Hindlimb muscle (tissue), 1 donor: ENCODE measurements around the gene SMCO1. TPM values are rescaled to one million over a fixed set of nuclear protein-coding genes. Genes with fewer than 3 reads are reported as not detected.
"Not testable (repeated sequence)": the region's sequence is repeated elsewhere in the genome, so short reads cannot be mapped to it uniquely, and the experiment has no call there.

Experiments
- DNase-seq: peaks from one replicate; pipeline ENCODE4 v3.0.0-alpha.2; 2013
- polyA plus RNA-seq: library from polyadenylated mRNA; unstranded; fragments of 120-200 nt; gene quantifications from one replicate; pipeline ENCODE4 v1.2.1, GENCODE V29; 2013; ENCODE audit not compliant: insufficient read length

The SMCO1 gene
- polyA plus RNA-seq, 1 donor = 1.5 TPM

- DNase-seq = no peak
These were observed 28.9 kb downstream of the SMCO1 start for GRCh38 chr3:196486263-196486662.

GRCh38 chr3:196477678-196478077 lies 37.5 kb downstream of the SMCO1 start:
- DNase-seq = no peak

- no peak for DNase-seq
These were observed 42.9 kb downstream of the SMCO1 start for GRCh38 chr3:196472286-196472685.

GRCh38 chr3:196471551-196471950 lies 43.6 kb downstream of the SMCO1 start:
- no peak for DNase-seq

- not testable (repeated sequence) for DNase-seq
These were observed 45.0 kb downstream of the SMCO1 start for GRCh38 chr3:196470182-196470581.

- no peak for DNase-seq
These were observed 51.3 kb downstream of the SMCO1 start for GRCh38 chr3:196463804-196464203.

- no peak for DNase-seq
These were observed 51.7 kb downstream of the SMCO1 start for GRCh38 chr3:196463478-196463756.

- DNase-seq = not testable (repeated sequence)
These were observed 52.3 kb downstream of the SMCO1 start for GRCh38 chr3:196462680-196463477.

GRCh38 chr3:196458063-196458462 lies 57.1 kb downstream of the SMCO1 start:
- no peak for DNase-seq

- not testable (repeated sequence) for DNase-seq
These were observed 57.7 kb downstream of the SMCO1 start for GRCh38 chr3:196457470-196457869.

Other genes starting within 250 kb of the SMCO1 start
- gene PCYT1A, start 227.6 kb downstream of the SMCO1 start, polyA plus RNA-seq = 43.6 TPM
- gene DYNLT2B, start 197.1 kb downstream of the SMCO1 start, polyA plus RNA-seq = 11.5 TPM
- gene TM4SF19, start 177.0 kb downstream of the SMCO1 start, polyA plus RNA-seq = 0.89 TPM
- gene UBXN7, start 82.9 kb downstream of the SMCO1 start, polyA plus RNA-seq = 19.2 TPM
- 9.6 TPM for gene RNF168, start 11.6 kb downstream of the SMCO1 start, polyA plus RNA-seq
- gene WDR53, start 53.2 kb upstream of the SMCO1 start, polyA plus RNA-seq = 8.9 TPM
- 14.0 TPM for gene FBXO45, start 53.3 kb upstream of the SMCO1 start, polyA plus RNA-seq
- 5.7 TPM for gene NRROS, start 124.3 kb upstream of the SMCO1 start, polyA plus RNA-seq
- gene CEP19, start 196.9 kb upstream of the SMCO1 start, polyA plus RNA-seq = 2.3 TPM
- gene PIGX, start 197.0 kb upstream of the SMCO1 start, polyA plus RNA-seq = 13.5 TPM
- 46.6 TPM for gene PAK2, start 224.5 kb upstream of the SMCO1 start, polyA plus RNA-seq